Neural cell (in vitro differentiated cells): ENCODE results near the gene RIN3. TPM values are rescaled to one million over a fixed set of nuclear protein-coding genes. Genes with fewer than 3 reads are reported as not detected.

Experiments
- H2AFZ ChIP-seq: fragments of 200-600, 300-800 bp; sonication (generic), shearing (Covaris generic); 2 replicates; pipeline ENCODE4 v1.6.0; 2014; ENCODE audit warnings: low read depth, mild to moderate bottlenecking, antibody characterized with exemption, low read length, moderate library complexity
- H3F3A ChIP-seq: fragments of 200-600 bp; shearing (Covaris generic); 2 replicates; pipeline ENCODE4 v1.6.1; 2016; ENCODE audit warnings: mild to moderate bottlenecking, moderate library complexity, mixed read lengths, antibody characterized with exemption, low read length; ENCODE audit not compliant: insufficient read depth, poor library complexity, severe bottlenecking
- H3K27ac ChIP-seq: fragments of 200-600, 300-800 bp; sonication (generic), shearing (Covaris generic); 2 replicates; pipeline ENCODE4 v1.5.1; 2014; ENCODE audit warnings: mild to moderate bottlenecking, low read length, moderate library complexity
- H3K27me3 ChIP-seq: fragments of 300-800, 200-600 bp; sonication (generic), shearing (Covaris generic); 2 replicates; pipeline ENCODE4 v1.6.0; 2014; ENCODE audit warnings: mild to moderate bottlenecking, low read depth, low read length, moderate library complexity; ENCODE audit not compliant: insufficient read depth
- H3K36me3 ChIP-seq: fragments of 300-800, 200-600 bp; sonication (generic), shearing (Covaris generic); 2 replicates; pipeline ENCODE4 v1.5.1; 2014; ENCODE audit warnings: mild to moderate bottlenecking, antibody characterized with exemption, low read length, moderate library complexity; ENCODE audit not compliant: insufficient read depth
- H3K4me2 ChIP-seq: fragments of 300-800, 200-600 bp; sonication (generic), shearing (Covaris generic); 2 replicates; pipeline ENCODE4 v1.6.0; 2014; ENCODE audit warnings: mild to moderate bottlenecking, low read length
- H3K4me3 ChIP-seq: fragments of 300-800, 200-600 bp; sonication (generic), shearing (Covaris generic); 2 replicates; pipeline ENCODE4 v1.5.1; 2014; ENCODE audit warnings: mild to moderate bottlenecking, low read length, moderate library complexity
- H3K79me2 ChIP-seq: fragments of 200-600 bp; shearing (Covaris generic); replicated peaks from 2 replicates; pipeline ENCODE4 v1.6.0; 2014; ENCODE audit warnings: mild to moderate bottlenecking, low read length, moderate library complexity; ENCODE audit not compliant: insufficient read depth
- H3K9ac ChIP-seq: fragments of 300-800, 200-600 bp; sonication (generic), shearing (Covaris generic); 2 replicates; pipeline ENCODE4 v1.6.1; 2016; ENCODE audit warnings: mild to moderate bottlenecking, low read length, mixed read lengths
- H3K9me2 ChIP-seq: fragments of 200-600 bp; shearing (Covaris generic); 2 replicates; pipeline ENCODE4 v1.6.1; 2016; ENCODE audit warnings: mild to moderate bottlenecking, low read length, mixed read lengths; ENCODE audit not compliant: insufficient read depth
- H3K9me3 ChIP-seq: fragments of 200-600, 300-800 bp; sonication (generic), shearing (Covaris generic); 2 replicates; pipeline ENCODE4 v1.6.1; 2016; ENCODE audit warnings: mild to moderate bottlenecking, mixed run types, low read length, moderate library complexity, mixed read lengths
- H4K20me1 ChIP-seq: fragments of 200-600 bp; shearing (Covaris generic); 2 replicates; pipeline ENCODE4 v1.6.1; 2016; ENCODE audit warnings: mild to moderate bottlenecking, mixed run types; ENCODE audit not compliant: insufficient read depth
- CTCF ChIP-seq: fragments of 450-650 bp; IDR thresholded peaks from 2 replicates; pipeline ENCODE4 v1.5.1; 2014; ENCODE audit warnings: antibody characterized with exemption, mild to moderate bottlenecking, moderate library complexity; ENCODE audit not compliant: poor library complexity, severe bottlenecking
- EP300 ChIP-seq: fragments of 450-650 bp; conservative IDR thresholded peaks from 2 replicates; pipeline ENCODE4 v1.6.1; 2014; ENCODE audit warnings: antibody characterized with exemption, mild to moderate bottlenecking, moderate library complexity; ENCODE audit not compliant: poor library complexity, severe bottlenecking
- EZH2 ChIP-seq: fragments of 200-600, 300-800 bp; shearing (Covaris generic), sonication (generic); IDR thresholded peaks from 2 replicates; pipeline ENCODE4 v1.6.1; 2014; ENCODE audit warnings: antibody characterized with exemption, low read length, borderline replicate concordance, mild to moderate bottlenecking; ENCODE audit not compliant: insufficient read depth, poor library complexity, severe bottlenecking
- MXI1 ChIP-seq: fragments of 450-650 bp; conservative IDR thresholded peaks from 2 replicates; pipeline ENCODE4 v1.6.1; 2014; ENCODE audit warnings: antibody characterized with exemption, mild to moderate bottlenecking; ENCODE audit not compliant: poor library complexity, severe bottlenecking
- POLR2AphosphoS5 ChIP-seq: IDR thresholded peaks from 2 replicates; pipeline ENCODE4 v1.6.1; 2012
- RAD21 ChIP-seq: fragments of 450-650 bp; conservative IDR thresholded peaks from 2 replicates; pipeline ENCODE4 v1.6.1; 2014; ENCODE audit warnings: antibody characterized with exemption, mild to moderate bottlenecking, moderate library complexity
- REST ChIP-seq: IDR thresholded peaks from 2 replicates; pipeline ENCODE4 v1.6.1; 2012; ENCODE audit warnings: borderline replicate concordance
- SMC3 ChIP-seq: fragments of 450-650 bp; conservative IDR thresholded peaks from 2 replicates; pipeline ENCODE4 v1.6.1; 2014; ENCODE audit warnings: antibody characterized with exemption, mild to moderate bottlenecking, moderate library complexity; ENCODE audit not compliant: poor library complexity
- TAF1 ChIP-seq: IDR thresholded peaks from 2 replicates; pipeline ENCODE4 v1.6.1; 2012; ENCODE audit warnings: low read depth
- polyA plus RNA-seq: library from polyadenylated mRNA; depleted of rRNA; stranded (reverse); fragments of >200 nt; gene quantifications from 2 replicates; pipeline ENCODE4 v1.2.3, GENCODE V29; 2014

Gene RIN3
- polyA plus RNA-seq, 1 donor from 2014 or later = not detected

- no peaks in the 10 kb centered on the region for H3K27me3 ChIP-seq
- H3K9me3 ChIP-seq = no peaks in the 10 kb centered on the region
- TF ChIP-seq TAF1 (no peak), MXI1 (no peak), EP300 (no peak), POLR2AphosphoS5 (no peak), RAD21 (no peak), CTCF (no peak), SMC3 (no peak), EZH2 (no peak), REST (no peak)
- no peaks in the 10 kb centered on the region for H4K20me1 ChIP-seq
- H3K9ac ChIP-seq = no peak overlapping the region
- no peaks in the 10 kb centered on the region for H3K79me2 ChIP-seq
- no peak overlapping the region for H3K4me2 ChIP-seq
- H2AFZ ChIP-seq = no peak overlapping the region
- no peaks in the 10 kb centered on the region for H3F3A ChIP-seq
- no peak overlapping the region for H3K27ac ChIP-seq
- no peak overlapping the region for H3K4me3 ChIP-seq
- no peaks in the 10 kb centered on the region for H3K36me3 ChIP-seq
- H3K9me2 ChIP-seq = no peaks in the 10 kb centered on the region
These were observed 139.6 kb downstream of the RIN3 start for GRCh38 chr14:92653162-92653651.

GRCh38 chr14:92654239-92654901 is 140.8 kb downstream of the RIN3 start:
- H3K9me2 ChIP-seq = no peaks in the 10 kb centered on the region
- no peak overlapping the region for H2AFZ ChIP-seq
- H3K36me3 ChIP-seq = no peaks in the 10 kb centered on the region
- no peaks in the 10 kb centered on the region for H3K79me2 ChIP-seq
- no peaks in the 10 kb centered on the region for H3K27me3 ChIP-seq
- H3K4me3 ChIP-seq = no peak overlapping the region
- H3K9me3 ChIP-seq = no peaks in the 10 kb centered on the region
- TF ChIP-seq SMC3 (no peak), POLR2AphosphoS5 (no peak), MXI1 (no peak), RAD21 (no peak), EZH2 (no peak), TAF1 (no peak), CTCF (no peak), REST (no peak), EP300 (no peak)
- H4K20me1 ChIP-seq = no peaks in the 10 kb centered on the region
- H3K9ac ChIP-seq = no peak overlapping the region
- no peak overlapping the region for H3K27ac ChIP-seq
- no peak overlapping the region for H3K4me2 ChIP-seq
- H3F3A ChIP-seq = no peaks in the 10 kb centered on the region
